A673 (cell line): ENCODE results near the gene CFAP97D1. TPM values are rescaled to one million over a fixed set of nuclear protein-coding genes. Genes with fewer than 3 reads are reported as not detected.

Experiments
- BruUV-seq: library from RNA; stranded (reverse); fragments of 400-500 nt; replicated peaks from 2 replicates; lab custom pipeline; 2021; lab: Mats Ljungman, UMichigan
- CTCF ChIA-PET: fragments of 300-600 bp; sonication (Branson Sonifier 250); formaldehyde crosslinking; loops from one replicate; lab custom pipeline; 2022; ENCODE audit warnings: antibody characterized with exemption; lab: Charles Lee
- POLR2A ChIA-PET: fragments of 300-600 bp; sonication (Branson Sonifier 250); formaldehyde crosslinking; loops from one replicate; lab custom pipeline; 2022; ENCODE audit warnings: antibody characterized with exemption; ENCODE audit not compliant: low non-redundant PET; lab: Charles Lee
- DNase-seq: peaks from one replicate; pipeline ENCODE4 v3.0.0-alpha.2; 2015; ENCODE audit warnings: low spot score
- H3K27ac ChIP-seq: fragments of 200-600 bp; sonication (generic); 2 replicates; pipeline ENCODE4 v1.5.1; 2016; ENCODE audit warnings: mixed run types, low read depth, mild to moderate bottlenecking, mixed read lengths, antibody characterized with exemption, low read length; ENCODE audit not compliant: poor library complexity, severe bottlenecking
- H3K27me3 ChIP-seq: fragments of 200-600 bp; sonication (generic); replicated peaks from 2 replicates; pipeline ENCODE4 v1.6.1; 2017; ENCODE audit warnings: mixed run types, low read depth, mild to moderate bottlenecking, mixed read lengths, antibody characterized with exemption, low read length; ENCODE audit not compliant: insufficient read depth, poor library complexity
- H3K36me3 ChIP-seq: fragments of 200-600 bp; sonication (generic); 2 replicates; pipeline ENCODE4 v1.6.1; 2016; ENCODE audit warnings: mixed run types, mild to moderate bottlenecking, mixed read lengths, antibody characterized with exemption, low read length; ENCODE audit not compliant: insufficient read depth, poor library complexity, severe bottlenecking
- H3K4me1 ChIP-seq: fragments of 200-600 bp; sonication (generic); 2 replicates; pipeline ENCODE4 v1.6.1; 2017; ENCODE audit warnings: mixed run types, mild to moderate bottlenecking, mixed read lengths, antibody characterized with exemption, low read length; ENCODE audit not compliant: insufficient read depth, poor library complexity, severe bottlenecking
- H3K4me3 ChIP-seq: fragments of 200-600 bp; sonication (generic); 2 replicates; pipeline ENCODE4 v1.5.1; 2016; ENCODE audit warnings: low read depth, mixed run types, mild to moderate bottlenecking, mixed read lengths, low read length; ENCODE audit not compliant: poor library complexity, severe bottlenecking
- H3K9me3 ChIP-seq: fragments of 200-600 bp; sonication (generic); 2 replicates; pipeline ENCODE4 v1.6.1; 2016; ENCODE audit warnings: mixed run types, low read depth, mild to moderate bottlenecking, mixed read lengths, antibody characterized with exemption, low read length; ENCODE audit not compliant: poor library complexity, severe bottlenecking
- CTCF ChIP-seq: fragments of 300-800, 200-600 bp; sonication (generic); conservative IDR thresholded peaks from 2 replicates; pipeline ENCODE4 v1.5.1; 2017; ENCODE audit warnings: low read depth, mild to moderate bottlenecking, antibody characterized with exemption, low read length, moderate library complexity, mixed read lengths
- EZH2 ChIP-seq: fragments of 200-600 bp; sonication (generic); IDR thresholded peaks from 2 replicates; pipeline ENCODE4 v1.6.1; 2017; ENCODE audit warnings: borderline replicate concordance, low read depth, mild to moderate bottlenecking, mixed read lengths, antibody characterized with exemption, low read length; ENCODE audit not compliant: poor library complexity, severe bottlenecking
- intact Hi-C: fragments of 100-400 bp; cut with micrococcal nuclease; formaldehyde crosslinking; loops from one replicate; pipeline ENCODE4 v1.10.0; 2022; ENCODE audit not compliant: unreplicated experiment
- total RNA-seq: library from RNA; stranded (reverse); gene quantifications from 2 replicates; pipeline ENCODE4 v1.2.3, GENCODE V29; 2021

CFAP97D1 gene
- total RNA-seq, 1 experiment from 2014 or later: not detected

DNA sequence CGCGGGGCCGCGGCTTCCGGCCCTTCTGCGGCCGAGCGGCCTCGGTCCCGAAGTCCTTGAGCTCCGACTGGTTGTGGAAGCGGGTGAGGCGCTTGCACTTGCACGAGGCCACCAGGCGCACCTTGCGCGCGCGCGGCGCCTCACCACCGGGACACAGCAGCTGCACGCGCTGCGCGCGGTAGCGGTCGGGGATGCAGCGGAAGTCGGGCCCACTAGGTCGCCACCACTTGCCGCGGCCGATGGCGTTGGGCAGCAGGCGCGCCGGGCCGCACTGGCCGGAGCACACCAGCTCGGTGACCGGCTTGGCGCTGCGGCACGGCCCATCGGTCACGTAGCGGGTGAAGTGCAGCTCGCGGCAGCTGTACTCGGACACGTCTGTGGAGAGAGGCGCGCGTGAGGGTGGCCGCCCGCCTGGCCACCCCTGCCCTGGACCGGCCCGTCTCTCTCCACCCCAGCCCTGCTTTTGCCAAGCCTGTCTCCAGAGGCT, 24.8 kb upstream of the CFAP97D1 start:
- H3K27me3 ChIP-seq: no peaks in the 10 kb centered on the region
- DNase-seq: peak; percentile 8
- ChIA-PET POLR2A (interaction anchor here (0.6 kb wide), 1 partner anchor 351 kb away, joined by 3 read pairs; no protein-coding TSS in a partner anchor), CTCF (no interaction called here)
- no peak overlapping the region for H3K4me3 ChIP-seq
- BruUV-seq: no TSS peak
- no peak overlapping the region for H3K27ac ChIP-seq
- H3K9me3 ChIP-seq: no peaks in the 10 kb centered on the region
- TF ChIP-seq EZH2 (no peak), CTCF (no peak)
- intact Hi-C loops: no loop called here
- H3K36me3 ChIP-seq: no peaks in the 10 kb centered on the region
- no peaks in the 10 kb centered on the region for H3K4me1 ChIP-seq

DNA sequence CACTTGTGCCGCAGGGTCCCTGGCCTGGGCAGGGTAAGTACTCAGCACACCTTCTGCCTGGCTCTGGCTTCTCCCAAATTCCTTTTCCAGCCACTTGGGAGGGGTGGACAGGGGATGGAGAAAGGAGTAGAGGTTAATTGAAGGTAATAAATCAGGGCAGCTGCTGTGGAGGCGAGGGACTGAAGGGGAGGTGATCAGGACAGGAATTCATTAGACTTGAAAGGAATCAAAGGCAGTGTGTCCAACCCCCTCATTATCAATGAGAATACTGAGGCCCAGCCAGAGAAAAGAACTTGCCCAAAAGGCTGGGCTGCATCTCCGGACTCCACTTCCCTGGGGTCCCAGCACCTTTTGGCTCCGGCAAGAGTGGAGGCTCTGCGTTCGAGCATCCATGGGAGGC, 24.0 kb upstream of the CFAP97D1 start:
- POLR2A ChIA-PET: no interaction called here
- no peak overlapping the region for H3K4me3 ChIP-seq

GRCh38 chr17:43757171-43757660, 23.0 kb upstream of the CFAP97D1 start:
- no peak overlapping the region for H3K27ac ChIP-seq
- no peak for TF ChIP-seq EZH2
- TF ChIP-seq CTCF: no peak
- ChIA-PET POLR2A (no interaction called here), CTCF (no interaction called here)
- intact Hi-C loops: no loop called here
- H3K4me3 ChIP-seq: no peak overlapping the region
- DNase-seq: no peak
- no peaks in the 10 kb centered on the region for H3K27me3 ChIP-seq
- H3K9me3 ChIP-seq: no peaks in the 10 kb centered on the region
- H3K4me1 ChIP-seq: no peaks in the 10 kb centered on the region
- BruUV-seq: no TSS peak
- H3K36me3 ChIP-seq: no peaks in the 10 kb centered on the region

More for the DNA sequence above, 24.0 kb upstream of the CFAP97D1 start:
- Histone ChIP-seq H3K9me3 (no peaks in the 10 kb centered on the region), H3K27me3 (no peaks in the 10 kb centered on the region), H3K4me1 (no peaks in the 10 kb centered on the region), H3K36me3 (no peaks in the 10 kb centered on the region), H3K27ac (no peak overlapping the region)
- TF ChIP-seq CTCF (no peak), EZH2 (no peak)
- intact Hi-C loops: no loop called here
- no TSS peak for BruUV-seq
- CTCF ChIA-PET: no interaction called here
- no peak for DNase-seq
